ENCODE results near the gene COL23A1.

- TF ChIP-seq POLR2A (IDR thresholded peaks at IDR 0.05; ENCODE audit: low read length) = no peak
- TF ChIP-seq CTCF (IDR thresholded peaks at IDR 0.05) = no peak
- no peak for TF ChIP-seq KDM1A (IDR thresholded peaks at IDR 0.05; ENCODE audit: low read depth)
- no peak for TF ChIP-seq MYC (IDR thresholded peaks at IDR 0.05; ENCODE audit: borderline replicate concordance, low read length)
Observed at GRCh38 chr5:178392386-178392785, 197.8 kb downstream of the COL23A1 start.

All from A549 (cell line).